HEK293 (cell line): ENCODE data around the gene RAB7B.

Experiments
- CTCF ChIA-PET: fragments of 350-600 bp; formaldehyde crosslinking; extraction: SDS; loops from one replicate; lab custom pipeline; 2021; ENCODE audit warnings: antibody characterized with exemption; lab: Yijun Ruan, JAX
- POLR2A ChIA-PET: fragments of 300-600 bp; formaldehyde crosslinking; extraction: SDS; loops from one replicate; lab custom pipeline; 2020; ENCODE audit warnings: antibody characterized with exemption, inconsistent platforms; lab: Yijun Ruan, JAX
- H3K27ac ChIP-seq: fragments of 200-500 bp; sonication (Bioruptor generic); 2 replicates; pipeline ENCODE4 v1.5.1; 2014; ENCODE audit warnings: low read depth, low read length, control low read depth, inconsistent platforms; ENCODE audit errors: extremely low read depth
- H3K36me3 ChIP-seq, 2 experiments: fragments of 200-500 bp in 1 of 2; sonication (Bioruptor generic) in 1 of 2; 1 replicate in 1 of 2; 2 replicates in 1 of 2; pipeline ENCODE4 v1.5.1; 2014 to 2017; ENCODE audit warnings: inconsistent platforms in 2 of 2, low read length in 2 of 2; ENCODE audit not compliant: control insufficient read depth in 2 of 2, insufficient read depth in 1 of 2
- H3K4me1 ChIP-seq: fragments of 200-500 bp; sonication (Bioruptor generic); 2 replicates; pipeline ENCODE4 v1.5.1; 2014; ENCODE audit warnings: mild to moderate bottlenecking, low read length, inconsistent platforms; ENCODE audit not compliant: control insufficient read depth, insufficient read depth
- H3K4me3 ChIP-seq: 2 replicates; pipeline ENCODE4 v1.5.1; 2011; ENCODE audit warnings: low read depth, mild to moderate bottlenecking, control low read depth, low read length, moderate library complexity
- H3K9me3 ChIP-seq: fragments of 200-500 bp; sonication (Bioruptor generic); 2 replicates; pipeline ENCODE4 v1.5.1; 2014; ENCODE audit warnings: low read depth, low read length, inconsistent platforms; ENCODE audit not compliant: control insufficient read depth, insufficient read depth
- KLF16 ChIP-seq: fragments of 450-650 bp; formaldehyde crosslinking; IDR thresholded peaks from 2 replicates; pipeline ENCODE4 v1.5.1; 2017; ENCODE audit warnings: missing biosample characterization, missing genetic modification characterization
- KLF8 ChIP-seq: fragments of 450-650 bp; formaldehyde crosslinking; IDR thresholded peaks from 2 replicates; pipeline ENCODE4 v1.5.1; 2016; ENCODE audit warnings: missing biosample characterization, missing genetic modification characterization
- MEIS1 ChIP-seq: sonication (generic); formaldehyde crosslinking; IDR thresholded peaks from 2 replicates; pipeline ENCODE4 v1.8.1; 2022; ENCODE audit warnings: missing genetic modification reagents, mild to moderate bottlenecking, borderline replicate concordance
- ZFP69B ChIP-seq: fragments of 450-650 bp; formaldehyde crosslinking; IDR thresholded peaks from 2 replicates; pipeline ENCODE4 v1.5.1; 2016; ENCODE audit warnings: missing biosample characterization, missing genetic modification characterization
- ZNF24 ChIP-seq: fragments of 450-650 bp; formaldehyde crosslinking; IDR thresholded peaks from 2 replicates; pipeline ENCODE4 v1.5.1; 2016; ENCODE audit warnings: missing biosample characterization, missing genetic modification characterization
- ZNF366 ChIP-seq: fragments of 450-650 bp; formaldehyde crosslinking; conservative IDR thresholded peaks from 2 replicates; pipeline ENCODE4 v1.5.1; 2016; ENCODE audit warnings: missing biosample characterization, missing genetic modification characterization
- ZNF654 ChIP-seq: fragments of 450-650 bp; formaldehyde crosslinking; IDR thresholded peaks from 2 replicates; pipeline ENCODE4 v1.5.1; 2016; ENCODE audit warnings: low read depth, missing biosample characterization, missing genetic modification characterization
- ZNF701 ChIP-seq: fragments of 450-650 bp; formaldehyde crosslinking; IDR thresholded peaks from 2 replicates; pipeline ENCODE4 v1.5.1; 2016; ENCODE audit warnings: missing biosample characterization, missing genetic modification characterization
- TF ChIP-seq, protein P1 (sequence below): fragments of 450-650 bp; formaldehyde crosslinking; IDR thresholded peaks from 2 replicates; pipeline ENCODE4 v1.5.1; 2017; ENCODE audit warnings: missing biosample characterization, missing genetic modification characterization
- TF ChIP-seq, protein P2 (sequence below): fragments of 450-650 bp; formaldehyde crosslinking; IDR thresholded peaks from 2 replicates; pipeline ENCODE4 v1.5.1; 2016; ENCODE audit warnings: missing biosample characterization, missing genetic modification characterization
- TF ChIP-seq, protein P3 (sequence below): fragments of 450-650 bp; IDR thresholded peaks from 2 replicates; pipeline ENCODE4 v1.5.1; 2018; ENCODE audit warnings: missing biosample characterization, mild to moderate bottlenecking, missing genetic modification characterization
- TF ChIP-seq, protein P4 (sequence below): fragments of 450-650 bp; formaldehyde crosslinking; IDR thresholded peaks from 2 replicates; pipeline ENCODE4 v1.5.1; 2016; ENCODE audit warnings: missing biosample characterization, missing genetic modification characterization
- TF ChIP-seq, protein P5 (sequence below): fragments of 450-650 bp; formaldehyde crosslinking; IDR thresholded peaks from 2 replicates; pipeline ENCODE4 v1.5.1; 2016; ENCODE audit warnings: missing biosample characterization, missing genetic modification characterization
- TF ChIP-seq, protein P6 (sequence below): fragments of 450-650 bp; formaldehyde crosslinking; IDR thresholded peaks from 2 replicates; pipeline ENCODE4 v1.5.1; 2016; ENCODE audit warnings: missing biosample characterization, missing genetic modification characterization, low read depth

The RAB7B gene

DNA sequence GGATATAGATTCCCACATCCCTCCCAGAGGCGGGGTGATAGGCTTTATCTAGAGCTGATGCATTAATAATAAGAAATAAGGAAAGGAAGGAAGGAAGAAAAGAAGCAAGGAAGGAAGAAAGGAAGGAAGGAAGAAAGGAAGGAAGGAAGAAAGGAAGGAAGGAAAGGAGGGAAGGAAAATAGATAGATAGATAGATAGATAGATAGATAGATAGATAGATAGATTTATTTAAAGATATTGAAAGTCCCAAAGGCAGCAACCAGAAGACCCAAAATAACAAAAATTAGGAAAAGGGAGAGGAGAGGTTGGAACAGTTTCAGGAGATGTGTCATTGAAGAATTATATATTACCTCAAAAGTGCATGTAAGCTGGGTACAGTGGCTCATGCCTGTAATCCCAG lies 47.7 kb downstream of the RAB7B start:
- TF ChIP-seq, protein P1, sequence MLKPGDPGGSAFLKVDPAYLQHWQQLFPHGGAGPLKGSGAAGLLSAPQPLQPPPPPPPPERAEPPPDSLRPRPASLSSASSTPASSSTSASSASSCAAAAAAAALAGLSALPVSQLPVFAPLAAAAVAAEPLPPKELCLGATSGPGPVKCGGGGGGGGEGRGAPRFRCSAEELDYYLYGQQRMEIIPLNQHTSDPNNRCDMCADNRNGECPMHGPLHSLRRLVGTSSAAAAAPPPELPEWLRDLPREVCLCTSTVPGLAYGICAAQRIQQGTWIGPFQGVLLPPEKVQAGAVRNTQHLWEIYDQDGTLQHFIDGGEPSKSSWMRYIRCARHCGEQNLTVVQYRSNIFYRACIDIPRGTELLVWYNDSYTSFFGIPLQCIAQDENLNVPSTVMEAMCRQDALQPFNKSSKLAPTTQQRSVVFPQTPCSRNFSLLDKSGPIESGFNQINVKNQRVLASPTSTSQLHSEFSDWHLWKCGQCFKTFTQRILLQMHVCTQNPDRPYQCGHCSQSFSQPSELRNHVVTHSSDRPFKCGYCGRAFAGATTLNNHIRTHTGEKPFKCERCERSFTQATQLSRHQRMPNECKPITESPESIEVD (tag by site-specific recombination), result no peak
- peak; percentile 79 for TF ChIP-seq ZNF366
- POLR2A ChIA-PET, result no interaction called here

DNA sequence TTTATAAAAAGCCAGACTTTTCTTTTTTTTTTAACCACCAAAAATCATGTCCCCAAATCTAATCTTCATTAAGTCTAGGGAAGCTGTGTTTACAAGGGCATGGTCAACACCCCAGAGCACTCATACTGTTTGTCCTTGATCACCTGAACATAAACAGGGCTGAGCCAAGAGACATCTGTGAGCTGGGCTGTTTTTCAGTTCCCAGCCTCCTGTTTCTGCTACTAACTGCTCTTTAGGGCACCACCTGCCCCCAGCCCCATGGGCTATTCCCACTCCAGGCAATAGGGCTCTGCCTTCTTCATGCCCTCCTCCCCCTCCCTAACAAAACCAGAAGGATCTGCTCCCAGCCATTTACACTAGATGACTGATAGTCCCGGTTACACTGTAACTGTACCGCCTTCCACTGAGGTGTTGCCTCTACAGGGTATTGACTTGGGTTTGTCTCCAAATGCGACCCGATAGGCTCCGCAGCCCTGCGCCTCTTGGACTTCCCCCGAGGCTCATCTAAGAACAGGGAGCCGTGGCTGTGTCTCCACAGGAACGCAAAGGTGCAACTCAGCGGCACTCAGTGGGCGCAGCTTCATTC lies 48.3 kb downstream of the RAB7B start:
- Histone ChIP-seq H3K9me3 (no peaks in the 10 kb centered on the region), H3K4me1 (no peaks in the 10 kb centered on the region), H3K27ac (no peak overlapping the region), H3K4me3 (no peak overlapping the region), H3K36me3 (no peaks in the 10 kb centered on the region)
- CTCF ChIA-PET, result interaction anchor here (1.2 to 1.3 kb wide), 3 partner anchors 23 to 47 kb away, joined by 3 to 8 read pairs (median 6); no protein-coding TSS in a partner anchor
- TF ChIP-seq, protein P2, sequence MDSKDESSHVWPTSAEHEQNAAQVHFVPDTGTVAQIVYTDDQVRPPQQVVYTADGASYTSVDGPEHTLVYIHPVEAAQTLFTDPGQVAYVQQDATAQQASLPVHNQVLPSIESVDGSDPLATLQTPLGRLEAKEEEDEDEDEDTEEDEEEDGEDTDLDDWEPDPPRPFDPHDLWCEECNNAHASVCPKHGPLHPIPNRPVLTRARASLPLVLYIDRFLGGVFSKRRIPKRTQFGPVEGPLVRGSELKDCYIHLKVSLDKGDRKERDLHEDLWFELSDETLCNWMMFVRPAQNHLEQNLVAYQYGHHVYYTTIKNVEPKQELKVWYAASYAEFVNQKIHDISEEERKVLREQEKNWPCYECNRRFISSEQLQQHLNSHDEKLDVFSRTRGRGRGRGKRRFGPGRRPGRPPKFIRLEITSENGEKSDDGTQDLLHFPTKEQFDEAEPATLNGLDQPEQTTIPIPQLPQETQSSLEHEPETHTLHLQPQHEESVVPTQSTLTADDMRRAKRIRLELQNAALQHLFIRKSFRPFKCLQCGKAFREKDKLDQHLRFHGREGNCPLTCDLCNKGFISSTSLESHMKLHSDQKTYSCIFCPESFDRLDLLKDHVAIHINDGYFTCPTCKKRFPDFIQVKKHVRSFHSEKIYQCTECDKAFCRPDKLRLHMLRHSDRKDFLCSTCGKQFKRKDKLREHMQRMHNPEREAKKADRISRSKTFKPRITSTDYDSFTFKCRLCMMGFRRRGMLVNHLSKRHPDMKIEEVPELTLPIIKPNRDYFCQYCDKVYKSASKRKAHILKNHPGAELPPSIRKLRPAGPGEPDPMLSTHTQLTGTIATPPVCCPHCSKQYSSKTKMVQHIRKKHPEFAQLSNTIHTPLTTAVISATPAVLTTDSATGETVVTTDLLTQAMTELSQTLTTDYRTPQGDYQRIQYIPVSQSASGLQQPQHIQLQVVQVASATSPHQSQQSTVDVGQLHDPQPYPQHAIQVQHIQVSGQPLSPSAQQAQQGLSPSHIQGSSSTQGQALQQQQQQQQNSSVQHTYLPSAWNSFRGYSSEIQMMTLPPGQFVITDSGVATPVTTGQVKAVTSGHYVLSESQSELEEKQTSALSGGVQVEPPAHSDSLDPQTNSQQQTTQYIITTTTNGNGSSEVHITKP, result peak; percentile 64; the same call in 1 of the 2 replicates
- TF ChIP-seq MEIS1 (CRISPR knock-in tag), result no peak
- POLR2A ChIA-PET, result no interaction called here

More for the DNA sequence above, 47.7 kb downstream of the RAB7B start:
- Histone ChIP-seq H3K36me3 (no peaks in the 10 kb centered on the region), H3K4me1 (no peaks in the 10 kb centered on the region), H3K4me3 (no peak overlapping the region), H3K27ac (no peak overlapping the region), H3K9me3 (no peaks in the 10 kb centered on the region)
- CTCF ChIA-PET, result interaction anchor here (0.6 to 1.2 kb wide), 3 partner anchors 22 to 37 kb away, joined by 3 read pairs; no protein-coding TSS in a partner anchor

DNA sequence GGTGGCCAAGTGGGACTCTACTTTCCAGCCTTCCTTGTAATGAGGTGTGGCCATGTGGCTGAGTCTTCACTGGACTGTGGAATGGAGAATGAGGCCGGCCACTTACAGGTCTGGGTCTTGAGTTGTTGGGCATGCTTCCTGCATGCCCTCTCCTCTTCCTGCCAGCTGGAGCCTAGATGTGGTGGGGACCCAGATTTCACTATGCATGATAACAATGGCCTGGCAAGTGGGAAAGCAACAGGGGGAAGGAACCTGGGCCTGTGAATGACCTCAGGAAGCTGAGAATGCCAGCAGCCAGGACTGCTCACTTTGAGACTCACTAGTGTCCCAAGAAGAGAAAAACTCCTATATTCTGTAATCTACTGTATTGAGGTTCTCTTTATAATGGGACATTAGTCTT lies 51.4 kb downstream of the RAB7B start:
- no peak overlapping the region for H3K27ac ChIP-seq
- TF ChIP-seq KLF8 (tag by site-specific recombination) (no peak), ZFP69B (tag by site-specific recombination) (no peak), ZNF24 (tag by site-specific recombination) (no peak), ZNF701 (tag by site-specific recombination) (no peak), ZNF654 (tag by site-specific recombination) (no peak), ZNF366 (no peak), KLF16 (tag by site-specific recombination) (no peak)
- TF ChIP-seq, protein P3, sequence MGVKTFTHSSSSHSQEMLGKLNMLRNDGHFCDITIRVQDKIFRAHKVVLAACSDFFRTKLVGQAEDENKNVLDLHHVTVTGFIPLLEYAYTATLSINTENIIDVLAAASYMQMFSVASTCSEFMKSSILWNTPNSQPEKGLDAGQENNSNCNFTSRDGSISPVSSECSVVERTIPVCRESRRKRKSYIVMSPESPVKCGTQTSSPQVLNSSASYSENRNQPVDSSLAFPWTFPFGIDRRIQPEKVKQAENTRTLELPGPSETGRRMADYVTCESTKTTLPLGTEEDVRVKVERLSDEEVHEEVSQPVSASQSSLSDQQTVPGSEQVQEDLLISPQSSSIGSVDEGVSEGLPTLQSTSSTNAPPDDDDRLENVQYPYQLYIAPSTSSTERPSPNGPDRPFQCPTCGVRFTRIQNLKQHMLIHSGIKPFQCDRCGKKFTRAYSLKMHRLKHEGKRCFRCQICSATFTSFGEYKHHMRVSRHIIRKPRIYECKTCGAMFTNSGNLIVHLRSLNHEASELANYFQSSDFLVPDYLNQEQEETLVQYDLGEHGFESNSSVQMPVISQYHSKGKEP (tag by site-specific recombination), result no peak
- TF ChIP-seq, protein P4, sequence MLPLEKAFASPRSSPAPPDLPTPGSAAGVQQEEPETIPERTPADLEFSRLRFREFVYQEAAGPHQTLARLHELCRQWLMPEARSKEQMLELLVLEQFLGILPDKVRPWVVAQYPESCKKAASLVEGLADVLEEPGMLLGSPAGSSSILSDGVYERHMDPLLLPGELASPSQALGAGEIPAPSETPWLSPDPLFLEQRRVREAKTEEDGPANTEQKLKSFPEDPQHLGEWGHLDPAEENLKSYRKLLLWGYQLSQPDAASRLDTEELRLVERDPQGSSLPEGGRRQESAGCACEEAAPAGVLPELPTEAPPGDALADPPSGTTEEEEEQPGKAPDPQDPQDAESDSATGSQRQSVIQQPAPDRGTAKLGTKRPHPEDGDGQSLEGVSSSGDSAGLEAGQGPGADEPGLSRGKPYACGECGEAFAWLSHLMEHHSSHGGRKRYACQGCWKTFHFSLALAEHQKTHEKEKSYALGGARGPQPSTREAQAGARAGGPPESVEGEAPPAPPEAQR (tag by site-specific recombination), result no peak
- TF ChIP-seq, protein P5, sequence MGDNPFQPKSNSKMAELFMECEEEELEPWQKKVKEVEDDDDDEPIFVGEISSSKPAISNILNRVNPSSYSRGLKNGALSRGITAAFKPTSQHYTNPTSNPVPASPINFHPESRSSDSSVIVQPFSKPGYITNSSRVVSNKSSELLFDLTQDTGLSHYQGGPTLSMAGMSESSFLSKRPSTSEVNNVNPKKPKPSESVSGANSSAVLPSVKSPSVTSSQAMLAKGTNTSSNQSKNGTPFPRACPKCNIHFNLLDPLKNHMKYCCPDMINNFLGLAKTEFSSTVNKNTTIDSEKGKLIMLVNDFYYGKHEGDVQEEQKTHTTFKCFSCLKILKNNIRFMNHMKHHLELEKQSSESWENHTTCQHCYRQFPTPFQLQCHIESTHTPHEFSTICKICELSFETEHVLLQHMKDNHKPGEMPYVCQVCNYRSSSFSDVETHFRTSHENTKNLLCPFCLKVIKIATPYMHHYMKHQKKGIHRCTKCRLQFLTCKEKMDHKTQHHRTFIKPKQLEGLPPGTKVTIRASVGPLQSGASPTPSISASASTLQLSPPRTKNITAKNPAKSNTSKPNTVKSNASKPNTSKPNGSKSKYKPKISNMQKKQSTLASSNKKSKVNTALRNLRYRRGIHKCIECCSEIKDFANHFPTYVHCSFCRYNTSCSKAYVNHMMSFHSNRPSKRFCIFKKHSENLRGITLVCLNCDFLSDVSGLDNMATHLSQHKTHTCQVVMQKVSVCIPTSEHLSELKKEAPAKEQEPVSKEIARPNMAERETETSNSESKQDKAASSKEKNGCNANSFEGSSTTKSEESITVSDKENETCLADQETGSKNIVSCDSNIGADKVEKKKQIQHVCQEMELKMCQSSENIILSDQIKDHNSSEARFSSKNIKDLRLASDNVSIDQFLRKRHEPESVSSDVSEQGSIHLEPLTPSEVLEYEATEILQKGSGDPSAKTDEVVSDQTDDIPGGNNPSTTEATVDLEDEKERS (tag by site-specific recombination), result no peak
- TF ChIP-seq, protein P6, sequence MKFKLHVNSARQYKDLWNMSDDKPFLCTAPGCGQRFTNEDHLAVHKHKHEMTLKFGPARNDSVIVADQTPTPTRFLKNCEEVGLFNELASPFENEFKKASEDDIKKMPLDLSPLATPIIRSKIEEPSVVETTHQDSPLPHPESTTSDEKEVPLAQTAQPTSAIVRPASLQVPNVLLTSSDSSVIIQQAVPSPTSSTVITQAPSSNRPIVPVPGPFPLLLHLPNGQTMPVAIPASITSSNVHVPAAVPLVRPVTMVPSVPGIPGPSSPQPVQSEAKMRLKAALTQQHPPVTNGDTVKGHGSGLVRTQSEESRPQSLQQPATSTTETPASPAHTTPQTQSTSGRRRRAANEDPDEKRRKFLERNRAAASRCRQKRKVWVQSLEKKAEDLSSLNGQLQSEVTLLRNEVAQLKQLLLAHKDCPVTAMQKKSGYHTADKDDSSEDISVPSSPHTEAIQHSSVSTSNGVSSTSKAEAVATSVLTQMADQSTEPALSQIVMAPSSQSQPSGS (tag by site-specific recombination), result no peak

More for the DNA sequence above, 51.4 kb downstream of the RAB7B start:
- no peaks in the 10 kb centered on the region for H3K9me3 ChIP-seq
- H3K36me3 ChIP-seq, result no peaks in the 10 kb centered on the region
- no peak overlapping the region for H3K4me3 ChIP-seq
- H3K4me1 ChIP-seq, result no peaks in the 10 kb centered on the region
- CTCF ChIA-PET, result interaction anchor here (0.7 to 4.3 kb wide), 5 partner anchors 10 to 33 kb away, joined by 3 to 20 read pairs (median 4); no protein-coding TSS in a partner anchor
- POLR2A ChIA-PET, result interaction anchor here (0.7 kb wide), 1 partner anchor 35 kb away, joined by 3 read pairs; no protein-coding TSS in a partner anchor
